K562 (cell line): ENCODE data around the gene PTBP3. TPM values are rescaled to one million over a fixed set of nuclear protein-coding genes. Genes with fewer than 3 reads are reported as not detected.
A peak's percentile ranks its signal among the peaks of the same experiment; 100 is the strongest.

Source experiments
- ARID3B ChIP-seq: fragments of 250-450 bp; sonication (Bioruptor Pico); IDR thresholded peaks from 2 replicates; pipeline ENCODE4 v1.4.0; 2020; ENCODE audit warnings: borderline replicate concordance
- CBX8 ChIP-seq: fragments of 200-600 bp; sonication (generic); IDR thresholded peaks from 2 replicates; pipeline ENCODE4 v1.6.1; 2012; ENCODE audit warnings: borderline replicate concordance, mixed run types, low read depth, mild to moderate bottlenecking, moderate library complexity, mixed read lengths, low read length, control low read depth, inconsistent platforms; ENCODE audit not compliant: poor library complexity, severe bottlenecking; ENCODE audit errors: extremely low read depth
- ERF ChIP-seq: fragments of 450-650 bp; formaldehyde crosslinking; IDR thresholded peaks from 2 replicates; pipeline ENCODE4 v1.4.0; 2020; ENCODE audit warnings: mild to moderate bottlenecking, mixed read lengths
- HCFC1 ChIP-seq: IDR thresholded peaks from 2 replicates; pipeline ENCODE4 v1.6.1; 2012; ENCODE audit warnings: low read depth, low read length, improper control_type of control experiment
- HDGF ChIP-seq: fragments of 450-650 bp; IDR thresholded peaks from 2 replicates; pipeline ENCODE4 v1.6.1; 2016
- ILF3 ChIP-seq: fragments of 450-650 bp; IDR thresholded peaks from 2 replicates; pipeline ENCODE4 v1.6.1; 2018; ENCODE audit warnings: antibody characterized with exemption, mild to moderate bottlenecking, moderate library complexity, borderline replicate concordance
- MAZ ChIP-seq, 2 experiments: fragments of 450-650 bp in 1 of 2; sonication (generic) in 1 of 2; formaldehyde crosslinking; IDR thresholded peaks in 1 of 2; conservative IDR thresholded peaks in 1 of 2; 2 replicates each; pipeline versions ENCODE4 v1.4.0 to v1.5.0; 2020; ENCODE audit warnings: mild to moderate bottlenecking in 1 of 2, missing genetic modification reagents in 1 of 2
- NCOA2 ChIP-seq, 2 experiments: fragments of 450-650 bp; IDR thresholded peaks; 2 replicates each; pipeline ENCODE4 v1.6.1; 2018; ENCODE audit warnings: mild to moderate bottlenecking in 2 of 2, moderate library complexity in 1 of 2; ENCODE audit not compliant: partially characterized antibody in 2 of 2
- PHTF2 ChIP-seq: fragments of 250-450 bp; sonication (Bioruptor Pico); IDR thresholded peaks from 2 replicates; pipeline ENCODE4 v1.5.0; 2021; ENCODE audit warnings: mild to moderate bottlenecking
- POLR2A ChIP-seq: fragments of 450-650 bp; conservative IDR thresholded peaks from 2 replicates; pipeline ENCODE4 v1.6.1; 2016
- POLR3A ChIP-seq: IDR thresholded peaks from 2 replicates; pipeline ENCODE4 v1.6.1; 2011; ENCODE audit warnings: borderline replicate concordance, mild to moderate bottlenecking, moderate library complexity; ENCODE audit not compliant: insufficient read length, insufficient read depth; ENCODE audit errors: extremely low read depth
- RFX5 ChIP-seq: IDR thresholded peaks from 2 replicates; pipeline ENCODE4 v1.6.1; 2011; ENCODE audit warnings: low read depth, mild to moderate bottlenecking, improper control_type of control experiment, low read length
- SIRT6 ChIP-seq: IDR thresholded peaks from one replicate; pipeline ENCODE4 v1.6.1; 2012; ENCODE audit warnings: low read depth, mild to moderate bottlenecking, control low read depth, inconsistent platforms, low read length, moderate library complexity
- SMARCA5 ChIP-seq: fragments of 450-650 bp; IDR thresholded peaks from 2 replicates; pipeline ENCODE4 v1.6.1; 2016
- SRSF3 ChIP-seq: fragments of 200-400 bp; formaldehyde crosslinking; IDR thresholded peaks from 2 replicates; pipeline ENCODE4 v1.6.1; 2016; ENCODE audit warnings: mild to moderate bottlenecking, low read length, moderate library complexity; ENCODE audit not compliant: insufficient read depth
- TAF1 ChIP-seq: IDR thresholded peaks from 2 replicates; pipeline ENCODE4 v1.6.1; 2011; ENCODE audit warnings: mild to moderate bottlenecking, low read length, moderate library complexity; ENCODE audit not compliant: insufficient read depth, control insufficient read depth, severe bottlenecking; ENCODE audit errors: extremely low read depth
- ZNF507 ChIP-seq: conservative IDR thresholded peaks from 2 replicates; pipeline ENCODE4 v1.6.1; 2017; ENCODE audit warnings: missing genetic modification characterization, missing compliant biosample characterization
- ZNF589 ChIP-seq: fragments of 200-800 bp; sonication (Bioruptor generic); IDR thresholded peaks from 2 replicates; pipeline ENCODE4 v1.6.1; 2016; ENCODE audit warnings: low read depth, missing genetic modification characterization, missing compliant biosample characterization
- polyA plus RNA-seq, 8 experiments: library from polyadenylated mRNA; depleted of rRNA in 4 of 8; stranded (reverse) in 5 of 8; unstranded in 3 of 8; fragments of >200 nt; fragmentation: Nextera tagmentation in 2 of 8; fragmentation: Illumina TruSeq in 1 of 8; extraction: Ambion mirVana in 2 of 8; extraction: Trizol in 1 of 8; gene quantifications; 2 replicates each; pipeline versions ENCODE4 v1.2.1 to v1.2.3, GENCODE V29; 2011 to 2014; ENCODE audit warnings: inconsistent platforms in 1 of 8, missing spikeins in 1 of 8
- total RNA-seq, 7 experiments: library from RNA; depleted of rRNA in 6 of 7; stranded (reverse); fragments of >200 nt in 6 of 7; fragmentation: Illumina TruSeq in 2 of 7; extraction: Trizol in 2 of 7; gene quantifications; 2 replicates each; pipeline versions ENCODE4 v1.2.1 to v1.2.3, GENCODE V29; 2011 to 2021; ENCODE audit warnings: low replicate concordance in 1 of 7
- TF ChIP-seq, protein P1 (sequence below): fragments of 450-650 bp; IDR thresholded peaks from 2 replicates; pipeline ENCODE4 v1.6.1; 2016; ENCODE audit warnings: low read depth
- TF ChIP-seq, protein P2 (sequence below): fragments of 250-450 bp; sonication (Bioruptor Pico); IDR thresholded peaks from 2 replicates; pipeline ENCODE4 v1.8.0; 2021; ENCODE audit warnings: moderate library complexity, mild to moderate bottlenecking, inconsistent platforms

Gene PTBP3
- total and polyA plus RNA-seq, 9 of the 15 experiments (the other 6 are each of a cell fraction or from before 2014, with no cell fraction given) = 22.4 to 132 (median 68.0) TPM

- TF ChIP-seq PHTF2 (CRISPR knock-in tag) (no peak), TAF1 (no peak), RFX5 (no peak), HCFC1 (no peak), MAZ (CRISPR knock-in tag; conservative IDR thresholded peaks at IDR 0.05 in 1 of 2, IDR thresholded peaks at IDR 0.05 in 1 of 2) (peak in 1 of 2 experiments; percentile 34; a peak in 1 of 4 replicates), ZNF507 (tag) (no peak), CBX8 (no peak), POLR3A (no peak), SRSF3 (no peak), ZNF589 (CRISPR knock-in tag) (peak; percentile 92), ERF (CRISPR knock-in tag) (no peak), ARID3B (no peak), SMARCA5 (no peak), HDGF (no peak), POLR2A (no peak), NCOA2 (IDR thresholded peaks at IDR 0.05; ENCODE audit: partially characterized antibody in 2 of 2) (no peak), SIRT6 (no peak), ILF3 (no peak)
- TF ChIP-seq, protein P1, sequence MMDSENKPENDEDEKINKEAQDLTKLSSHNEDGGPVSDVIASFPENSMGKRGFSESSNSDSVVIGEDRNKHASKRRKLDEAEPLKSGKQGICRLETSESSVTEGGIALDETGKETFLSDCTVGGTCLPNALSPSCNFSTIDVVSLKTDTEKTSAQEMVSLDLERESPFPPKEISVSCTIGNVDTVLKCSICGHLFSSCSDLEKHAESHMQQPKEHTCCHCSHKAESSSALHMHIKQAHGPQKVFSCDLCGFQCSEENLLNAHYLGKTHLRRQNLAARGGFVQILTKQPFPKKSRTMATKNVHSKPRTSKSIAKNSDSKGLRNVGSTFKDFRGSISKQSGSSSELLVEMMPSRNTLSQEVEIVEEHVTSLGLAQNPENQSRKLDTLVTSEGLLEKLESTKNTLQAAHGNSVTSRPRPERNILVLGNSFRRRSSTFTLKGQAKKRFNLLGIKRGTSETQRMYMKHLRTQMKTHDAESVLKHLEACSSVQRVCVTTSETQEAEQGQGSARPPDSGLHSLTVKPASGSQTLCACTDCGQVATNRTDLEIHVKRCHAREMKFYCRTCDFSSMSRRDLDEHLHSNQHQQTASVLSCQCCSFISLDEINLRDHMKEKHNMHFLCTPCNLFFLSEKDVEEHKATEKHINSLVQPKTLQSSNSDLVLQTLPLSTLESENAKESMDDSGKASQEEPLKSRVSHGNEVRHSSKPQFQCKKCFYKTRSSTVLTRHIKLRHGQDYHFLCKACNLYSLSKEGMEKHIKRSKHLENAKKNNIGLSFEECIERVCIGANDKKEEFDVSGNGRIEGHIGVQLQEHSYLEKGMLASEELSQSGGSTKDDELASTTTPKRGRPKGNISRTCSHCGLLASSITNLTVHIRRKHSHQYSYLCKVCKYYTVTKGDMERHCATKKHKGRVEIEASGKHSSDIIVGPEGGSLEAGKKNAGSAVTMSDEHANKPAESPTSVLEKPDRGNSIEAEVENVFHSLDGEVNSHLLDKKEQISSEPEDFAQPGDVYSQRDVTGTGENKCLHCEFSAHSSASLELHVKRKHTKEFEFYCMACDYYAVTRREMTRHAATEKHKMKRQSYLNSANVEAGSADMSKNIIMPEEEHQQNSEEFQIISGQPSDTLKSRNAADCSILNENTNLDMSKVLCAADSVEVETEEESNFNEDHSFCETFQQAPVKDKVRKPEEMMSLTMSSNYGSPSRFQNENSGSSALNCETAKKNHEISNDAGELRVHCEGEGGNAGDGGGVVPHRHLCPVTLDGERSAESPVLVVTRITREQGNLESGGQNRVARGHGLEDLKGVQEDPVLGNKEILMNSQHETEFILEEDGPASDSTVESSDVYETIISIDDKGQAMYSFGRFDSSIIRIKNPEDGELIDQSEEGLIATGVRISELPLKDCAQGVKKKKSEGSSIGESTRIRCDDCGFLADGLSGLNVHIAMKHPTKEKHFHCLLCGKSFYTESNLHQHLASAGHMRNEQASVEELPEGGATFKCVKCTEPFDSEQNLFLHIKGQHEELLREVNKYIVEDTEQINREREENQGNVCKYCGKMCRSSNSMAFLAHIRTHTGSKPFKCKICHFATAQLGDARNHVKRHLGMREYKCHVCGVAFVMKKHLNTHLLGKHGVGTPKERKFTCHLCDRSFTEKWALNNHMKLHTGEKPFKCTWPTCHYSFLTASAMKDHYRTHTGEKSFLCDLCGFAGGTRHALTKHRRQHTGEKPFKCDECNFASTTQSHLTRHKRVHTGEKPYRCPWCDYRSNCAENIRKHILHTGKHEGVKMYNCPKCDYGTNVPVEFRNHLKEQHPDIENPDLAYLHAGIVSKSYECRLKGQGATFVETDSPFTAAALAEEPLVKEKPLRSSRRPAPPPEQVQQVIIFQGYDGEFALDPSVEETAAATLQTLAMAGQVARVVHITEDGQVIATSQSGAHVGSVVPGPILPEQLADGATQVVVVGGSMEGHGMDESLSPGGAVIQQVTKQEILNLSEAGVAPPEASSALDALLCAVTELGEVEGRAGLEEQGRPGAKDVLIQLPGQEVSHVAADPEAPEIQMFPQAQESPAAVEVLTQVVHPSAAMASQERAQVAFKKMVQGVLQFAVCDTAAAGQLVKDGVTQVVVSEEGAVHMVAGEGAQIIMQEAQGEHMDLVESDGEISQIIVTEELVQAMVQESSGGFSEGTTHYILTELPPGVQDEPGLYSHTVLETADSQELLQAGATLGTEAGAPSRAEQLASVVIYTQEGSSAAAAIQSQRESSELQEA = no peak
- TF ChIP-seq, protein P2, sequence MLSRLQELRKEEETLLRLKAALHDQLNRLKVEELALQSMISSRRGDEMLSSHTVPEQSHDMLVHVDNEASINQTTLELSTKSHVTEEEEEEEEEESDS (CRISPR knock-in tag) = no peak
Measured at GRCh38 chr9:112194969-112195431, 138.4 kb downstream of the PTBP3 start (continued).
